Measurements from ENCODE around the gene PATZ1.
"Not testable (repeated sequence)": the region's sequence is repeated elsewhere in the genome, so short reads cannot be mapped to it uniquely, and the experiment has no call there.

PATZ1 gene, protein sequence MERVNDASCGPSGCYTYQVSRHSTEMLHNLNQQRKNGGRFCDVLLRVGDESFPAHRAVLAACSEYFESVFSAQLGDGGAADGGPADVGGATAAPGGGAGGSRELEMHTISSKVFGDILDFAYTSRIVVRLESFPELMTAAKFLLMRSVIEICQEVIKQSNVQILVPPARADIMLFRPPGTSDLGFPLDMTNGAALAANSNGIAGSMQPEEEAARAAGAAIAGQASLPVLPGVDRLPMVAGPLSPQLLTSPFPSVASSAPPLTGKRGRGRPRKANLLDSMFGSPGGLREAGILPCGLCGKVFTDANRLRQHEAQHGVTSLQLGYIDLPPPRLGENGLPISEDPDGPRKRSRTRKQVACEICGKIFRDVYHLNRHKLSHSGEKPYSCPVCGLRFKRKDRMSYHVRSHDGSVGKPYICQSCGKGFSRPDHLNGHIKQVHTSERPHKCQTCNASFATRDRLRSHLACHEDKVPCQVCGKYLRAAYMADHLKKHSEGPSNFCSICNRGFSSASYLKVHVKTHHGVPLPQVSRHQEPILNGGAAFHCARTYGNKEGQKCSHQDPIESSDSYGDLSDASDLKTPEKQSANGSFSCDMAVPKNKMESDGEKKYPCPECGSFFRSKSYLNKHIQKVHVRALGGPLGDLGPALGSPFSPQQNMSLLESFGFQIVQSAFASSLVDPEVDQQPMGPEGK

GRCh38 chr22:31346255-31346732 is at the start of gene PATZ1:
Gene PATZ1 (minus strand): TSS chr22:31346346. CDS start chr22:31345602, 744 bp downstream.
- peak; percentile 49 for DNase-seq

DNA sequence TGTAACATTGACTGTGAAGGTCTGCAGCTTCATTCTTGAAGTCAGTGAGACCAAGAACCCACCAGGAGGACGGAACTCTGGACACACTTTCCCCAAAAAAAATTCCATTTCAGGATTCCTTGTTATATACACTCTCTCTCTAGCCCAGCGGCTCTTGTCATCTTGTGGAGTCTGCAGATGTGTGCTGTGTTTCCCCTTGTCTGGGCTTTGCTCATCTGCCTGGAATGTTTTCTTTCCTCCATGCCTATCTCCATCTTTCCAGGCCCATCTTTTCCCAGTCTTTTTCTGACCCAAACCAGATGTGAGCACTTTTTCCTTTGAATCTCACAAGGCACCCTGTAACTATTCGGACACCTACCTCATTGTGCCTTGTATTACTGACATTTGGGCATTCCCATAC is 48.2 kb upstream of the PATZ1 start:
- DNase-seq, result no peak

DNA sequence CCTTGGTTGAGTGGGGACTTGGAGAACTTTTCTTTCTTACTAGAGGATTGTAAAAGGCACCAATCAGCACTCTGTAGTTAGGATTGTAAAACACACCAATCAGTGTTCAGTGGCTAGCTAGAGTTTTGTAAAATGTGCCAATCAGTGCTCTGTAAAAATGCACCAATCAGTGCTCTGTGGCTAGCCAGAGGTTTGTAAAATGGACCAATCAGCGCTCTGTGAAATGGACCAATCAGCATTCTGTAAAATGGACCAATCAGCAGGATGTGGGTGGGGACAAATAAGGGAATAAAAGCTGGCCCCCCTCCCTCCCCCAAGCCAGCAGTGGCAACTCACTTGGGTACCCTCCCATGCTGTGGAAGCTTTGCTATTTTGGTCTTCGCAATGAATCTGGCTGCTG is 47.7 kb upstream of the PATZ1 start:
- DNase-seq, result no peak

GRCh38 chr22:31378651-31379050 is 32.5 kb upstream of the PATZ1 start:
- DNase-seq, result not testable (repeated sequence)

GRCh38 chr22:31378123-31378522 is 32.0 kb upstream of the PATZ1 start:
- DNase-seq, result no peak

DNA sequence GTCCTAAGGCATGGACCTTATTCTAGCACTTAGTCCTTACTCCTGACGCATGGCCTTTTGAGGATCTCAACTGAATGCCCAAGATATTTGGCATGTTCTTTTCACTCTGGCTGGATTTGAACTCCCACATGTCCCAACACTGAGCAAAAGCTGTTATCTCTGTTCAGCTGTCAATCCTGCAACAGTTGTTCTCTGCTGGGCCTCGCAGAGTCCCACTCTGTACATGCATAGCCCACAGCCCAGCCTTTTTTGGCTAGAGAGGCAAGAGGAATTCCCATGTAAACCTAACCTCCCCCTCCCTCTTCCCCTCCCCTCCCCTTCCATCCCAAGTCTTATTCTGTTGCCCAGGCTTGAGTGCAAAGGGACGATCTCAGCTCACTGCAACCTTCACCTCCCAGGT is 31.5 kb upstream of the PATZ1 start:
- no peak for DNase-seq

DNA sequence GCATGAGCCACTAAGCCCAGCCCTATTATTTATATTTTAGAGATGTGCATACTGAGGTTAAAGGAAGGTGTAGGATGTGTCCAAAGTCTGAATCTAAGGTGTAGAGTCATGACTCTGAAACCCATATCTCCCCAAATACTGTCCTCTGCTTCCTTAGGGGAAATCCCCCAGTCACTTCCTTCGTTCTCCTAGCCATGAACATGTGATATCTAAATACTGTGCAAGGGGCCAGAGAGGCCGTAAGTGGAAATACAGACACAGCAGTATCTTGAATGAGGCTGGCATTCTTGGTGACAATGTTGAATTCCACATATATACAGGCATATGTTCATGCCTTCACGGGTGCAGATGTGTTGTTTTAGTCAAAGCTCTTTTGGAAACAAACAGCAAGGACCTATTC is 21.3 kb upstream of the PATZ1 start:
- no peak for DNase-seq

GRCh38 chr22:31363885-31364465 is 17.8 kb upstream of the PATZ1 start:
- no peak for DNase-seq

- DNase-seq, result no peak
These were observed 15.6 kb upstream of the PATZ1 start for GRCh38 chr22:31361743-31362142.

GRCh38 chr22:31360029-31360428 is 13.9 kb upstream of the PATZ1 start:
- no peak for DNase-seq

DNA sequence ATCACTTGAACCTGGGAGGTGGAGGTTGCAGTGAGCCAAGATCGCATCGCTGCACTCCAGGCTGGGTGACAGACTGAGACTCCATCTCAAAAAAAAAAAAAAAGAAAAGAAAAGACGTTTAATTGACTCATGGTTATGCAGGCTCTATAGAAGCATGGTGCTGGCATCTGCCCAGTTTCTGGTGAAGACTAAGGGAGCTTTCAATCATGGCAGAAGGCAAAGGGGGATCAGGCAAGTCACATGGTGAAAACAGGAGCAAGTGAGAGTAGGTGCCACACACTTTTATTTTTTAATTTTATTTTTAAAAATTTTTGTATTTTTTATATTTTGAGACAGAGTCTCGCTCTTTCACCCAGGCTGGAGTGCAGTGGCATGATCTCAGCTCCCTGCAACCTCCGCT is 8.4 kb upstream of the PATZ1 start:
- no peak for DNase-seq

GRCh38 chr22:31350410-31350863 is 4.3 kb upstream of the PATZ1 start:
- peak; percentile 44 for DNase-seq

- no peak for DNase-seq
These were observed 3.8 kb upstream of the PATZ1 start for GRCh38 chr22:31349960-31350359.

DNA sequence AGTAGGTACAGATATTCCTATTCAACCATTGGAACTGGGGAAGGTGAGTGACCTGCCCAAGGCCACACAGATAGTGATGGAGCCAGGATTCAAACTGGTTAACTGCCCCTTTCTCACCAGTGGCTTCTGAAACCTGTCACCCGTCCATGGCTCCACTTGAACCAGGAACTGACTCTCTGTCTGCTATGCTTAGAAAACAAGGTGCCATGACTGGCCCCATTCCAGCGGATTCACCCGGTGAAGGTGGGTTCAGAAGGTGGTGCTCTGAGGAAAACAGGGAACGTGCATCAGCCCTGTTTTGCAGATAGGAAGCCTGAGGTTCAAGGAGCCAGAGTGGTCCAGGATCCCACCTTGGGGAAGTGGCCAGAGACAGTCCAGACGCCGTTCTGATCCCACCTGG is 2.6 kb upstream of the PATZ1 start:
- DNase-seq, result no peak

- DNase-seq, result not testable (repeated sequence)
These were observed 1.8 kb upstream of the PATZ1 start for GRCh38 chr22:31348009-31348337.

DNA sequence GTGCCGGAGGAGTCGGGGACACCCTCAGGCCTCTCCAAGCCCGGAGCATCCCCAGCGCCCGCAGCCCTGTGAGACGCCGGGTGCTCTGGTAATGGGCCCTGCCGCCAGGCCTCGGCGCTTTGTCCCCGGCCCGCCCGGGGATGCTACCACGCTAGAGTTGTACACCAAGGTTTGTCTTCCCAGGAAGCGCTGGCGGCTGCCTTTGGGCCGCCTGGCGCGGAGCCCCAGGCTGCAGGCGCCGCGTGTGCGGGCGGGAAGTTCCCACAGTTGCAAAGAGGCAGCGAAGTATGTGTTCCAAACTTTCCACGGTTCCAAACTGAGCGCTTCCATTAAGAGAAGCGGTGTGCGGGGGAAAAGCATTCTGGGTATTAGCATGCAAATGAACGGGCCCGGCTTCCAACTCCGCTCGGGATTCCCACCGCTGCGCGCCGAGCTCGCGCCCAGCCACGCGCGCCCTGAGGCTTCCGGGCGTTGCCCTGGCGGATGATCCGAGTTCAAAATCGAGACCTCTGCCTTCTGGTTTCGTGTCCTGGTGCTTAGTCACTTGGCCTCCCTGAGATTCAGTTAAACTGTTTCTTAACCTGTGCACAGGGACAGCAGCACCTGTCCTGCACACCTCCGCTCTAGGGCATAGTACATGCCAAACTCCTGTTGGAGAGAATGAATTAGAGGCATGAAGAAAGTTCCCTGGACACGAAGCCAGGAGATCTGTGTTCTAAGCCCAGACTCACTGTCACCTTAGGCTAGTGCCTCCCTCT is 1.3 kb upstream of the PATZ1 start:
- DNase-seq, result no peak

DNA sequence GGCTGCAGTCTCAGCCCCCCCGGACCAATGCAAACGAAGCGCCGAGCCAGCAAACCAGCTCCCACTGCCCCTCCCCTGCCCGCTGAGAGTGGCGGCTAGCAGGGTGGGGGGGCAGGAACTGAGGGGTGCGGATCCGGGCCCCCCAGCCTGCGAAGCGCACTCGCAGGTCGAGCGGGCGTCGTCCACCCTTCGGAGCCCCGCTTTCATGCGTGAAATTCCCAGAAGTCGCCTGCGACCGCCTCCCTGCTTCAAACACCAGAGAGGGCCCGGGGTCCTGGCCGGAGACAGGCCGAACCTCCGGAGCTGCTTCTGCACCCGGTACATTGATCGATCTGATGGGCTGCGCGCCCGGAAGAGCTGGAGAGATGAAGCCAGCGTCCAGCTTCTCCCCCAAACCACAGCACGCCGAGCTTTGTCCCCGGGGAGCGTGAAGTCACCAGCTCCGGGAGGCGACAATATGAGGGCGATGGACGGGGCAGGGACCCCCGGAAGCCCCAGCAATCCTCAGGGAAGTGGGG is 646 bp upstream of the PATZ1 start:
- DNase-seq, result peak; percentile 20

DNA sequence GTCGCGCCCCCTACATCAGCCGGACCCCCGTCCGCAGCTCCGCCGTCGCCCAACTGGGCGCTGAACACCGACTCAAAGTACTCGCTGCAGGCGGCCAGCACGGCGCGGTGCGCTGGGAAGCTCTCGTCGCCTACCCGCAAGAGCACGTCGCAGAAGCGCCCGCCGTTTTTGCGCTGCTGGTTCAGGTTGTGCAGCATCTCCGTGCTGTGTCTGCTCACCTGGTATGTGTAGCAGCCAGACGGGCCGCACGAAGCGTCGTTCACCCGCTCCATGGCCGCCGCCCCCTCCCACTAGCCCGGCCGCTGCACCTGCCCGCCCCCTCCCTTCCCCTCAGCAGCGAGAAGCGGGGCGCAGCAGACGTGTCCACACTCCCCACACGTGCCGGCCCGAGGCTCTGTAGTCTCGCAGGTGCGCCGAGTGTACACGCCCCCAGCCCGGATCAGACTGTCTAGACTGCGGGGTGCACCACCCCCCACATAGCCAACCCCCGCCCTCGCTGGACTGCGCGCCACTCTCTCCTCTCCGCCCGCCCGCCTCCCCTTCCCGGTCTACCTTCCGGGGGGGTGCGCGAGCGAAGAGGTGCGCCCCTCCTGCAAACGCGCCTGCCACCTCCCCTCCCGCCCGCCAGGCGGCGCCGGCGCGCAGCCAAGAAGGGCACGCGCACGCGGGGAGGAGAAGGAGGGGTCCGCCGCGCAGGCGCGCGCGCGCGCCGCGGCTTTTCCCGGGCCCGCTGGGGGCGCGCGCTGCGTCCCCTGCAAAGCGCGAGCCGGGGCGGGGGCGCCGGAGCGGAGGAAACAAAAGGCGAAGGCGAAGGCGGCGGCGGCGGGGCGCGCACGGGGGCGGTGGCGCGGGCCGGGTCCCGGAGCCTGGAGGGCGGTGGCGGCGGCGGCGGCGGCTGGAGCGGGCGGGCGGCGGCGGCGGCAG is 553 bp downstream of the PATZ1 start:
- DNase-seq, result peak; percentile 52

- DNase-seq, result no peak
These were observed 1.4 kb downstream of the PATZ1 start for GRCh38 chr22:31344578-31345330.

- no peak for DNase-seq
These were observed 1.9 kb downstream of the PATZ1 start for GRCh38 chr22:31344256-31344577.

Data from DMS79 (cell line).